Fibroblast of pulmonary artery (primary cell): ENCODE data around the gene DGKQ.
A peak's percentile ranks its signal among the peaks of the same experiment; 100 is the strongest.
"Not testable (repeated sequence)": the region's sequence is repeated elsewhere in the genome, so short reads cannot be mapped to it uniquely, and the experiment has no call there.

Experiments used
- DNase-seq: peaks from one replicate; pipeline ENCODE4 v3.0.0-alpha.2; 2010; ENCODE audit warnings: low read depth
- H3K4me3 ChIP-seq: replicated peaks from 2 replicates; pipeline ENCODE4 v1.5.1; 2011; ENCODE audit warnings: low read depth, mild to moderate bottlenecking, control low read depth, low read length, moderate library complexity
- TF ChIP-seq, protein P1 (sequence below): IDR thresholded peaks from 2 replicates; pipeline ENCODE4 v1.5.1; 2011; ENCODE audit warnings: mild to moderate bottlenecking, control low read depth, low read length, inconsistent platforms; ENCODE audit errors: missing control alignments

The DGKQ gene

DNA sequence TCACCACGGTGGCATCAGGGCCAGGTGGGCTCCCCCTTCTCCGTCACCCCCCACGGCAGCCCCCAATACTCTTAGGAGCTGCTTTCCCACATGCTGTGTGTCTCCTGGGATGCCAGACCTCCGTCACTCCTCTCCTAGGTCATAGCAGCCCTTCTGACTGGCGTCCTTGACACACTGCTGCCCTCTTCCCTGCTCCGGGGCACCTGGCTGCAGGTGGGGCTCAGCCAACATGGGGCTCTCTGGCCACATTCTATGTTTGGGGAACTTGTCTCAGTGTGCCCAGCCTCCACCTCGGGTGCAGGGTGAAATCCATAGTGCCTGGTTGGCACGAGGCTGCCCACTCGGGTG lies 27.3 kb downstream of the DGKQ start:
- no peak overlapping the region for H3K4me3 ChIP-seq
- TF ChIP-seq, protein P1, sequence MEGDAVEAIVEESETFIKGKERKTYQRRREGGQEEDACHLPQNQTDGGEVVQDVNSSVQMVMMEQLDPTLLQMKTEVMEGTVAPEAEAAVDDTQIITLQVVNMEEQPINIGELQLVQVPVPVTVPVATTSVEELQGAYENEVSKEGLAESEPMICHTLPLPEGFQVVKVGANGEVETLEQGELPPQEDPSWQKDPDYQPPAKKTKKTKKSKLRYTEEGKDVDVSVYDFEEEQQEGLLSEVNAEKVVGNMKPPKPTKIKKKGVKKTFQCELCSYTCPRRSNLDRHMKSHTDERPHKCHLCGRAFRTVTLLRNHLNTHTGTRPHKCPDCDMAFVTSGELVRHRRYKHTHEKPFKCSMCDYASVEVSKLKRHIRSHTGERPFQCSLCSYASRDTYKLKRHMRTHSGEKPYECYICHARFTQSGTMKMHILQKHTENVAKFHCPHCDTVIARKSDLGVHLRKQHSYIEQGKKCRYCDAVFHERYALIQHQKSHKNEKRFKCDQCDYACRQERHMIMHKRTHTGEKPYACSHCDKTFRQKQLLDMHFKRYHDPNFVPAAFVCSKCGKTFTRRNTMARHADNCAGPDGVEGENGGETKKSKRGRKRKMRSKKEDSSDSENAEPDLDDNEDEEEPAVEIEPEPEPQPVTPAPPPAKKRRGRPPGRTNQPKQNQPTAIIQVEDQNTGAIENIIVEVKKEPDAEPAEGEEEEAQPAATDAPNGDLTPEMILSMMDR: no peak
- DNase-seq: no peak

DNA sequence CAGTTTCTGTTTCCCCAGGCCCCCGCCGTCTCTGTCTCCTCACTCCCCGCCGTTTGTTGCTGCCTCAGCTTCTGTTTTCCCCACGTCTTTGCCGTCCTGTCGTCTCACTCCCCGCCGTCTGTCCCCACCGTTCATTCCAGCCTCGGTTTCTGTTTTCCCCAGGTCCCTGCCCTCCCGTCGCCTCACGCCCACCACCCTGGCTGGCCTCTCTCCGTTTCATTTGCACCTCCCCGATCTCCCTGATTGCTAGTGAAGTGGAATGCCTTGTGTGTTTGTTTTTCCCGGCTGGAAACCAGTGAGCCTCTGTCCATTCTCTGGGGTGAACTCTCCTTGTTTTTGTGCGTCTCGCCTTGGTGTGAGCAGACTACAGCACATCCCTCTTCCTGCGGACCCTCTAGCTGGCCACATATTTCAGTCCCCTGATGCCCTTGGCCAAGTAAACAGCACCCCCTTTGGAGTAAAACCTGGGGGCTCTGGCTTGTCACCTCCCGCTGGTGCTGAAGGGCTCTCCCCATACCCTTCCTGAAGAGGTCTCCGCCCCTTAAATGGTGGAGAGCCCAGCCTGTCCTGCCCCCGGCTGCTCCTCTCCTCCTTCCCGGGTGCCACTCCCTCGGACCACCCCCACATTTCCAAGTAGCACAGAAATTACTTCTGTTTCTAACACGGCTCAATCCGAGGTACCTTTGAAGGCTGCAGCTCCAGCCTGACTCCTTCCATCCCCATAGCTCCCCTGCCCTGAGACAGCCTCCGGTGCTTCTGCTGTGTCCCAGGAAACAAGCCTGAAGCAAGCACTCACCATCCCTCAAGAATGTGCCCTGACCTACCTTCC lies 27.9 kb downstream of the DGKQ start:
- TF ChIP-seq, protein P1: no peak
- no peak overlapping the region for H3K4me3 ChIP-seq
- no peak for DNase-seq

DNA sequence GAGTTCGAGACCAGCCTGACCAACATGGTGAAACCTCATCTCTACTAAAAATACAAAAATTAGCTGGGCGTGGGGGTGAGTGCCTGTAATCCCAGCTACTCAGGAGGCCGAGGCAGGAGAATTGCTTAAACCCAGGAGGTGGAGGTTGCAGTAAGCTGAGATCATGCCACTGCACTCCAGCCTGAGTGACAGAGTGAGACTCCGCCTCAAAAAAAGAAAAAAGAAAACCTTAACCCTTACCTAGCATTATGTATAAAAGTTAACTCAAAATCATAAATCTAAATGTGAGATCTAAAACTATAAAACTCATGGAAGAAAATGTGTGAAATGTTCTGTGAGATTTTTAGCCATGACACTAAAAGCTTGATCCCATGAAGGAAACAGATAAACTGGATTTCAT lies 33.9 kb downstream of the DGKQ start:
- H3K4me3 ChIP-seq, DNase-seq: not testable (repeated sequence)

DNA sequence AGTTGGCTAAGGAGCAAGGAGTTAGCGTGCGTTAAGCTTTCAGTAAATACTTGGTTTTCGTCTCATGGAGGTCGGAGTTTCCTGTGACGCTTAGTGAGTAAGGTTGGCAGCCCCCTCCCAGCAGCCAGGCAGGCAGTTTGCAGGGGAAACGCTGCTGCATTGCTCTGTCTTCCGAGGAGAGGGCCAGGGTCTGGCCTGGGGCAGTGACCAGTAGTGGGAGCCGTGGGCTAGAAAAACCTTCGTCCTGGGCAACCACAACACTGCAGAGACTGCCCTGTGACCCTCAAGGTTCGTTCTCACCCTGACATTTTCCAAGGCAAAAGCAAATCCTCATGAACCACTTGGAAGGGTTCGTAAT lies 40.7 kb downstream of the DGKQ start:
- H3K4me3 ChIP-seq: peak overlapping the region; percentile 98
- TF ChIP-seq, protein P1: peak; percentile 18
- no peak for DNase-seq

DNA sequence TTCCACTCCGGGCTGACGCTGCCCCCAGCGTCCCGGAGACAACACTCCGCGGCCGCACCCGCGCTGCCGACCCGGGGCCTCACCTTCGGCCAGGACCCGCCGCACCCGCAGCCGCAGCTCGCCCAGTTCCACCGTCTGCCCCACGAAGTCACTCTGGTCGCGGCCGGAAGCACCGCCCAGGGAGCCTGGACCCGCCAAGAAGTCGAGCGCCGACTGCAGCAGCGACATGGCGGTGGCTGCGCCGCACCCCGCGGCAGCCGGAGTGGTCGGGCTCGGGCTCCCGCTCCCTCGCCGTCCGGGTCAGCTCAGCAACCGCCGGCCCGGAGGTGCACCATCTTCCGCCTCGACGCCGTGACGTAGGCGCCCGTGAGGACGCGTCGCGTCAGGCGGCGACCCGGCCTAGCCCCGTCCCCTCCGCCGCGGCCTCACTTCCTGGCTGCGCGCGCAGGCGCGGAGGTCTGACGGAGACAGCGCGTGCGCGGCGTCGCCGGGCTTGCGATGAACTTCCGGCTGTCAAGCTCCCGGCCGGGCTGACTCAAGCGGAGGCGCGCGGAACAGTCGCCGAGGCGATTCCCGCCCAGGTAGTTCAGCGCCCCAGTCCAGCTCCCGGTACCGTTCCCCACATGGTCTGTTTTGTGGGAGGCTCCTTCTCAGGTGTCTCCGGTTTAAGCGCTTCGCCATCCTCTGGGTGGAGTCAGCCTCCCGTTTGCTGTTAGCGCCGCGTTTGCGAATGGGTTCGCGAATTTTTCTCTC lies 41.2 kb downstream of the DGKQ start, which contains the start of the genes GAK and TMEM175:
Gene GAK, minus strand, starts transcription at position 357 of the 753 bp plus-strand sequence. Its CDS starts 129 bp downstream, at position 228.
Gene TMEM175, plus strand, starts transcription at position 501 of the 753 bp plus-strand sequence. CDS start 15,280 bp downstream, outside the sequence.
- DNase-seq: peak; percentile 97
- H3K4me3 ChIP-seq: peak within 1 kb of the TSS; percentile 98
- TF ChIP-seq, protein P1: no peak

DNA sequence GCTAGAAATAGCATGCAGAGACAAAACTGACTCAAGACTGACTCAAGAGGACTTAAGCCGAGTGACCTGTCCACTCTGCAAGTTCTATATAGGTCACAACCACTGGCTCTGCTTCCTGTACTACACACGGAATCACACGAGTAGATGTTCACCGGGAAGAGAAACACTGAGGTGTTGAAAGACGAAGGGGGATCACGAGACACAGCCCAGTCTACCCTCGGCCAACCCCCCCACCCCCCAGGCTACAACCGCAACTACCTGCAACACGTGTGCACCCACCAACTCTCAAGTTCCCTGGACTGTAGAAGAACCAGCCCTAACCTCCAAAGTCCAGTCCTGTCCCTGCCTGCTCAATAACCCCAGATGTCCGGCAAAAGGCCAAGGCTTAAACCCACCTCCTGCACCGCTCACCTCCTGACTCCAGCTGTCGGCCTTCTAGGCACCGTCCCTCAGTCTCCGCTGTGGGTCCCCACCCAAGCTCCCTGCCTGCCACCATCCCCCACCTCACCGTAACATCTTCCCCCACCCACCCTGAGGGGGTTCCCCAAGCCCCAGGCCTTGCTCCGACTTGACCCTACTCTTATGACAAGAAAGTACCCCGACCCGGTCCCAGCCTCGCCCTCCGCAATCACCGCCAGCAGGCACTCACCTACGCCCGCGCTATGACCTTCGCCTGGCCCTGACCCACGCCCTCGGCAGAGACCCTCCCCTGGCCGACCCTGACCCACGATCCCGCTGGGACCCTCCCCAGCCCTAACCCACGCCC lies 42.0 kb downstream of the DGKQ start:
- TF ChIP-seq, protein P1: no peak
- peak overlapping the region; percentile 98 for H3K4me3 ChIP-seq
- peak; percentile 28 for DNase-seq

DNA sequence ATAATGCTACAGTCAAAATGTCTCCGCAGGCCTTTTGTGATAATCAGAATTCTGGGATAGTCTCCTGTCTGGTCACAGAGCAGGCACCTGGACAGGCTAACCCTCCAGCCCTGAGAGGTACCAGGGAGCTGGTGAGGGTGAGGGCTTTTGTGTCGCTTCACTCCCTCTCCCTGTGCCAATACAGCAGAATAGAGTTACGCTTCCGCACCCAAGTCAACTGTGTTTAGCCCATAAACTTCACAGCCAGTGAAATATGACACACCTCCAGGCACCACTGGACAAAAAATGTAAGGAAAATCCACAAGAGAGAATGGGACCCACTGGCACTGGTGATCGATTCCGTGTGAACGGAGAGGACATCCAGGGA lies 42.6 kb downstream of the DGKQ start:
- peak overlapping the region; percentile 98 for H3K4me3 ChIP-seq
- TF ChIP-seq, protein P1: no peak
- DNase-seq: no peak
